Prostate gland (tissue), 2 donors: Measurements from ENCODE around the gene SIVA1. TPM values are rescaled to one million over a fixed set of nuclear protein-coding genes. Genes with fewer than 3 reads are reported as not detected.

Experiments
- DNase-seq: peaks from one replicate; pipeline ENCODE4 v3.0.0-alpha.2; 2019; ENCODE audit warnings: low spot score
- H3K27ac ChIP-seq, 2 donors: fragments of 200-600 bp; sonication (generic); 2 replicates each; pipeline ENCODE4 v1.5.1; 2017 to 2019
- H3K27me3 ChIP-seq: fragments of 200-600 bp; sonication (generic); replicated peaks from 2 replicates; pipeline ENCODE4 v1.5.1; 2019; ENCODE audit not compliant: insufficient read depth
- H3K36me3 ChIP-seq, 2 donors: fragments of 200-600 bp; sonication (generic); 1 replicate in 1 of 2; 2 replicates in 1 of 2; pipeline versions ENCODE4 v1.5.1 to v1.8.1; 2017 to 2019
- H3K4me1 ChIP-seq: fragments of 200-600 bp; sonication (generic); replicated peaks from 2 replicates; pipeline ENCODE4 v1.5.1; 2019
- H3K4me3 ChIP-seq, 2 donors: fragments of 200-600 bp; sonication (generic); 2 replicates each; pipeline ENCODE4 v1.5.1; 2017 to 2019
- H3K9me3 ChIP-seq: fragments of 200-600 bp; sonication (generic); 2 replicates; pipeline ENCODE4 v1.5.1; 2017
- POLR2A ChIP-seq: fragments of 450-650 bp; IDR thresholded peaks from one replicate; pipeline ENCODE4 v1.6.1; 2016; ENCODE audit warnings: antibody characterized with exemption, mild to moderate bottlenecking
- POLR2AphosphoS5 ChIP-seq: sonication (generic); formaldehyde crosslinking; IDR thresholded peaks from one replicate; pipeline ENCODE4 v1.6.1; 2017; ENCODE audit warnings: antibody characterized with exemption
- WGBS: methylation state at CpG from one replicate; pipeline ENCODE4 v1.1.5; 2018; 5-methylcytosine and 5-hydroxymethylcytosine counted together
- intact Hi-C: fragments of 100-400 bp; cut with DNase I; formaldehyde crosslinking; loops from one replicate; pipeline ENCODE4 v1.14.2; 2022
- total RNA-seq, 2 donors: library from RNA; depleted of rRNA; stranded (reverse); fragments of >200 nt; gene quantifications; one replicate each; pipeline ENCODE4 v1.1.0, GENCODE V29; 2016
- TF ChIP-seq, protein P1 (sequence below), 4 experiments: fragments of 200-600 bp in 2 of 4; fragments of 450-650 bp in 2 of 4; sonication (generic) in 2 of 4; IDR thresholded peaks; 1 replicate in 3 of 4; 2 replicates in 1 of 4; pipeline ENCODE4 v1.5.1; 2016 to 2019; ENCODE audit warnings: antibody characterized with exemption in 4 of 4, mild to moderate bottlenecking in 2 of 4, moderate library complexity in 2 of 4

SIVA1 gene
- total RNA-seq, 2 donors from 2014 or later = 249 to 514 TPM

DNA sequence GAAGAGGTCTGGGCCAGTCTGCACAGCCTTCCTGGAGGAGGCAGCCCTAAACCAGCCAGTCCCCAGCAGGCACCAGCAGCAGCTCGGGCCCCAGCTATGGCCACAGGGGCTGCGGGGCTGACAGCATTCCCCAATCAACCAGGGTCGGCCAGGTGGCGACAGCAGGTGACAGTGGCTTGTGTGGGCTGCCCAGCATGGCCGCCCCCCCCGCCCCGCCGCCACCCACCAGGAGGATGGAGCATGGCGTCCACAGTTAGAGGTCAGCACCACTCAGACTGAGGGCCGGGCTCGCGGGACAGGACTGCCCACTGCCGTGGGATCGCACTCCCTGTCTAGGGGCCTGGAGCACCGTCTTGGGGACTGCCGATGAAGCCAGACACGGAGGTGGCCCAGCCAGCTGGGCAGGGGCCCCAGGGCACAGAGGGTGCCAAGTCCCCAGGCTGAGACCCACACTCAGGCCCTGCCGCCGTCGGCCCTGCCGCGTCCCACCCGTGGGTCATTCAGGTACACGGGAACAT lies 27.6 kb downstream of the SIVA1 start:
- H3K4me1 ChIP-seq = peaks cover 6% of the 10 kb centered on the region
- no peak overlapping the region for H3K4me3 ChIP-seq
- no peak for DNase-seq
- intact Hi-C loops = no loop called here
- TF ChIP-seq, protein P1, sequence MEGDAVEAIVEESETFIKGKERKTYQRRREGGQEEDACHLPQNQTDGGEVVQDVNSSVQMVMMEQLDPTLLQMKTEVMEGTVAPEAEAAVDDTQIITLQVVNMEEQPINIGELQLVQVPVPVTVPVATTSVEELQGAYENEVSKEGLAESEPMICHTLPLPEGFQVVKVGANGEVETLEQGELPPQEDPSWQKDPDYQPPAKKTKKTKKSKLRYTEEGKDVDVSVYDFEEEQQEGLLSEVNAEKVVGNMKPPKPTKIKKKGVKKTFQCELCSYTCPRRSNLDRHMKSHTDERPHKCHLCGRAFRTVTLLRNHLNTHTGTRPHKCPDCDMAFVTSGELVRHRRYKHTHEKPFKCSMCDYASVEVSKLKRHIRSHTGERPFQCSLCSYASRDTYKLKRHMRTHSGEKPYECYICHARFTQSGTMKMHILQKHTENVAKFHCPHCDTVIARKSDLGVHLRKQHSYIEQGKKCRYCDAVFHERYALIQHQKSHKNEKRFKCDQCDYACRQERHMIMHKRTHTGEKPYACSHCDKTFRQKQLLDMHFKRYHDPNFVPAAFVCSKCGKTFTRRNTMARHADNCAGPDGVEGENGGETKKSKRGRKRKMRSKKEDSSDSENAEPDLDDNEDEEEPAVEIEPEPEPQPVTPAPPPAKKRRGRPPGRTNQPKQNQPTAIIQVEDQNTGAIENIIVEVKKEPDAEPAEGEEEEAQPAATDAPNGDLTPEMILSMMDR (IDR thresholded peaks at IDR 0.05) = no peak
- TF ChIP-seq POLR2AphosphoS5 (no peak), POLR2A (no peak)
- 89% methylated on average over 16 of the region's 24 CpGs for WGBS
- H3K36me3 ChIP-seq = no peaks in the 10 kb centered on the region
- no peaks in the 10 kb centered on the region for H3K9me3 ChIP-seq
- no peak overlapping the region for H3K27ac ChIP-seq
- no peaks in the 10 kb centered on the region for H3K27me3 ChIP-seq

DNA sequence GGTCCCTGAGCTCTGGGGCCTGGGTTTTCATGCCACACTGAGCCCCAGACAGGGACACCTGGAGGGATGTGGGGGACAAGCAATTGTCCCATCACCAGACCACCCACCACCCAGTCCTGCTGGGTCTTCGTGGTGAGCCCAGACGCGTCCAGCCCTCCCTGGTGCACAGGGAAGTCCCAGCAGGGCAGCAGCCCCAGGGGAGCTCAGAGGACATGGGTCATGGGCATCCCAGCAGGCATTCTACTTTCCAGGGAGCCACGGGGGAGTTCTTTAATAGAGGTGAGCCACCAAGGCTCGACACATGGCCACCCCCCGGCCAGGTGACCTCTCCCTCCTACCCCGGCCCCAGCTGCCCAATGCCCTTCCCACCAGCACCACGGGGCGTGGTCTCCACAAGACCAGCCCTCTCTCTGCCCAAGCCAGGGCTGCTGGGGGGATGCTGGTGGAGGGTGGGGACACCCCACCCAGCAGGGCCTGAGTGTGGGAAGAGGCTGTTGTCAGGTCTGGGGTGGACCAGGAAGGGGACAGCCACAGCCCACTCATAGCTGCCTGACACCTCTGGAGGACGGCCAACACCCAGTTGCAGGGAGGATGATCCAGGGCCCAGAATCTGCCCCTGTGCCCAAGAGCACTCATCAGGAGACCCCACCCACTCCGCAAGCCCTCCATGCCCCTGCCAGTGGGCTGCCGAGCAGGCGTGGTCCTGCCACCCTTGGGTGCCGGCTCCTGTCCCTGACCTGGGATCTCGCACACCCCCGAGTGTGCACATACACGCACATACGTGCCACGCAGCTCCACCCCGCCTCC lies 28.5 kb downstream of the SIVA1 start:
- no peak for DNase-seq
- H3K9me3 ChIP-seq = no peaks in the 10 kb centered on the region
- no peak overlapping the region for H3K27ac ChIP-seq
- no peaks in the 10 kb centered on the region for H3K36me3 ChIP-seq
- H3K27me3 ChIP-seq = no peaks in the 10 kb centered on the region
- TF ChIP-seq POLR2A = no peak
- TF ChIP-seq, protein P1 (IDR thresholded peaks at IDR 0.05) = no peak
- TF ChIP-seq POLR2AphosphoS5 = no peak
- 83% methylated on average over 17 of the region's 20 CpGs for WGBS
- intact Hi-C loops = no loop called here
- H3K4me1 ChIP-seq = peaks cover 6% of the 10 kb centered on the region
- no peak overlapping the region for H3K4me3 ChIP-seq

DNA sequence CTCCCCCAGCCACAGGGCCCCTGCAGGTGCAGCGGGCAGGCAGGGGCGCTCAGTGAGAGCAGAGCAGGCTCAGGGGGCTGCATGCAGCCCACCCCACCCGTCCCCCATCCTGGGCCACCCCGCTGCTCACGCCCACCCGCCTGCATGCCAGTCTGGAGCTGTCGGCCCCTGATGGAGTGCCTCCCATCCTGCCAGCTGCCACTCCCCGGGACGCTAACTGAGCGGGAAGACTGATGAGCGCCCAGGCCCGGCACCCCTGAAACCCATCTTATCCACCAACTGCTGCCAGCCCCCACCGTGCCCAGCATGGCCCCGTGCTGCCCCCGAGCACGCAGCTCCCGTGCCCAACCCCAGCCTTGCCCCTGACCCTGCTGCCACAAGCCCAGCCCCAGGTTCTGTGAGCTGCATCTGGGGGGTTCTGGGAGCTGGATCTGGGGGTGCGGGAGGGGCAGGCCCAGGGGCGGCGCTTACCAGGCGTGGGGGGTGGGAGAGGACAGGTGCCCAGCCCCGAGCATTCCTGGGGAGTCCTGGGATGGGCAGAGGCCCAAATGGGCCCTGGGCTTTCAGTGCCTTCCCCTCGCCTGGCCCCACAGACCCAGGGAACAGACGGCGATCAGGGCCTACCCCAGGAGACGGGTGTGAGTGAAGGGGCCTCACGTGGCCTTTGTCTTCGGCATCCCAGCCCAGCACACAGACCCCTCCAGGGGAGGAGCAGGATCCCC lies 29.3 kb downstream of the SIVA1 start:
- WGBS = 84% methylated on average over 27 of the region's 28 CpGs
- intact Hi-C loops = no loop called here
- no peak for TF ChIP-seq POLR2AphosphoS5
- Histone ChIP-seq H3K27me3 (no peaks in the 10 kb centered on the region), H3K27ac (no peak overlapping the region), H3K36me3 (no peaks in the 10 kb centered on the region), H3K4me3 (no peak overlapping the region), H3K9me3 (no peaks in the 10 kb centered on the region), H3K4me1 (peaks cover 13% of the 10 kb centered on the region)
- DNase-seq = no peak

DNA sequence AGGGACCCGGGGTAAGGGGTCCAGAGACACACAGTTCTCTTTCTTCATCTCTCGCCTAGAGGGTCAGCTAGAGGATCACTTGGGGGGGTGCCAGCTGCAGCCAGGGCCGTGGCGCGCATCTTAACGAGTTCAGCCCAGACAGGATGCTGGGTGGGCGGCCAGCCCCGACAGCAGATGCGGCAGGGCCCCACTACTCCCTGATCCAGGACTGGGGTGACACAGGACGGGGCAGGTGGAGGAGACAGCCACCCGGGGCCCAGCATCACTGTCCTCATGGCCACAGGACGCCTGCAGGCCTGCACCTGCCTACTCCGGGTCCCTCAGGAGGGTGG lies 29.8 kb downstream of the SIVA1 start:
- intact Hi-C loops = no loop called here
- H3K4me3 ChIP-seq = no peak overlapping the region
- 74% methylated on average over 13 of the region's 13 CpGs for WGBS
- H3K9me3 ChIP-seq = no peaks in the 10 kb centered on the region
- no peaks in the 10 kb centered on the region for H3K27me3 ChIP-seq
- peaks cover 17% of the 10 kb centered on the region for H3K4me1 ChIP-seq
- H3K27ac ChIP-seq = no peak overlapping the region
- no peak for TF ChIP-seq POLR2A
- no peak for TF ChIP-seq POLR2AphosphoS5
- TF ChIP-seq, protein P1 (IDR thresholded peaks at IDR 0.05) = no peak
- no peaks in the 10 kb centered on the region for H3K36me3 ChIP-seq
- DNase-seq = no peak

DNA sequence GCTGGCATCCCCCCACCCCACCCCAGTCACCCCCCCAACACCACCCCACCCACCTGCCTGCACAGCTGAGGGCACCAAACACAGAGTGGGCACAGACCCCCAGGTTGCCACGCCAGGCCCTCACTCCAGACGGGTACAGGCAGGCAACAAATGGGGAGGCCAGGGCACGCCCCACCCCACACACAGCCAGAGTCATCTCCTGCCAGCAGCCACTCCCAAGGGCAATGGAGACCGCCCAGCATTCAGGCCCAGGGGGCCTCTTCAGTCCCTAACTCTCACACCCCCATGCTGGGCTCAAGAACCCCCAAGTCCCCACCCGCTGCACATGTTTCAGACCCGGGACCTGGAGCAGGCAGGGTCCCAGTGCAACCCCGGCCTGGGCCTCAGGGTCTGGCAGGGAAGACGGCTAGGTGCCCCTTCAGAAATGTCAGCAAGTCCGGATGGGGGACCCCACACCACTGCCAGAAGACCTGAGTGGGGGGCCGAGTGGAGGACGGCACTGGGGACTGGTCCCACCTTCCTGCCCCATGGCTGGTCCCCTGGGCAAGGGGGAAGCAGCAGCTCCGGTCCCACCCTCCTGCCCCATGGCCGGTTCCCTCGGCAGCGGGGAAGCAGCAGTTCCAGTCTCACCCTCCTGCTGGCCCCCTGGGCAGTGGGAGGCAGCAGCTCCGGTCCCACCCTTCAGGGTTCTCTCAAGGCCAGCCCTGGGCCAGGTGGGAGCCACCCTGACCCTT lies 30.7 kb downstream of the SIVA1 start:
- H3K27ac ChIP-seq = peak overlapping the region in 1 of 2 donors; percentile 51
- H3K4me1 ChIP-seq = peaks cover 21% of the 10 kb centered on the region
- TF ChIP-seq POLR2A = no peak
- no peak for TF ChIP-seq POLR2AphosphoS5
- TF ChIP-seq, protein P1 (IDR thresholded peaks at IDR 0.05) = no peak

More for the DNA sequence above, 30.7 kb downstream of the SIVA1 start:
- 78% methylated on average over 9 of the region's 16 CpGs for WGBS
- Histone ChIP-seq H3K9me3 (no peaks in the 10 kb centered on the region), H3K27me3 (no peaks in the 10 kb centered on the region), H3K36me3 (no peaks in the 10 kb centered on the region), H3K4me3 (no peak overlapping the region)
- DNase-seq = no peak
- intact Hi-C loops = no loop called here
